ENCODE measurements around the gene KCTD21. TPM values are rescaled to one million over a fixed set of nuclear protein-coding genes. Genes with fewer than 3 reads are reported as not detected.
A peak's percentile ranks its signal among the peaks of the same experiment; 100 is the strongest.

Gene KCTD21
- total RNA-seq, 1 donor from 2014 or later = 8.4 TPM

DNA sequence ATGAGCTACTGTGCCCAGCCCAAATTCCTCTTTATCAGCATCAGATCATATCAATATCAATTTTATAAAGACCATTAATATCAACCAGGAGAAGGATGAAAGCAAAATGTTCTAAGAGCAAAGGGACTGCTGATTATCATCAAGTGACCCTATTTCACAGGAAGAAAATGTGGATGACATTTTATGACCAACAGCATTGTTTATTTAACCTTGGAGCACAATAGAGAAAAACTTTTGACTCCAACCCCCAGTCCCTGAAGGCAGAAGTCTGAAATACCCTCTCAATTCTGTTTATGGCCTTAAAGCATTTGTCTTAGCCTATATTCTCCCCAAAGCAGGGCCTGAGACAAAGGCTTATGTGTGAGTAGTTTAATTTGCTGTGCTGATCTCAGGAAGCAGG lies 37.7 kb downstream of the KCTD21 start:
- Mint-ChIP-seq H3K4me3 (no peak overlapping the region), H3K27me3 (ENCODE audit: low read depth) (no peaks in the 10 kb centered on the region), H3K27ac (ENCODE audit: unreplicated experiment) (no peak overlapping the region), H3K9me3 (no peaks in the 10 kb centered on the region), H3K36me3 (ENCODE audit: low read depth) (peaks cover 2% of the 10 kb centered on the region), H3K4me1 (peaks cover 8% of the 10 kb centered on the region)
- TF ChIP-seq CTCF (conservative IDR thresholded peaks at IDR 0.05) = no peak
- no peak for DNase-seq (ENCODE audit: low read depth, low spot score)

GRCh38 chr11:78150346-78150745 lies 38.1 kb downstream of the KCTD21 start:
- no peak for DNase-seq (ENCODE audit: low read depth, low spot score)
- H3K36me3 Mint-ChIP-seq (ENCODE audit: low read depth) = peaks cover 2% of the 10 kb centered on the region
- H3K4me1 Mint-ChIP-seq = peaks cover 8% of the 10 kb centered on the region
- H3K27ac Mint-ChIP-seq (ENCODE audit: unreplicated experiment) = no peak overlapping the region
- TF ChIP-seq CTCF (conservative IDR thresholded peaks at IDR 0.05) = no peak
- H3K4me3 Mint-ChIP-seq = no peak overlapping the region
- H3K27me3 Mint-ChIP-seq (ENCODE audit: low read depth) = no peaks in the 10 kb centered on the region
- H3K9me3 Mint-ChIP-seq = no peaks in the 10 kb centered on the region

DNA sequence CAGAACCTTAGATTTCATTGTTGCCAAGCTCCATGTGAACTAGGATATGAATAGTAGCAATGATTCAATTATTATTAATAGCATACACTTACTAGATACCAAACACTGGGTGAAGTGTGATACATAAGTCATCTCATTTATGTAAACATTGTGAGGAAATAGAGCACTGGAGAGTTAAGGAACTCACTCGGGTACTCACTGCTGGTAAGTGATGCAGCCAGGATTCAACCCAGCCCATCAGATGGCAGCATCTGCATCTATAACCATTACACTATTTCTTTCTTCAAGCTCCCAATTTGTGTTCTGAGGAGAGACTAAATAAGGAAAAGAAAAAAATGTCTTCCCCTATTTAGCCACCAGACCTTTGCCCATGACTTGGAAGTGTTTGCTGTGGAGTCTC lies 38.8 kb downstream of the KCTD21 start:
- no peaks in the 10 kb centered on the region for H3K9me3 Mint-ChIP-seq
- H3K27ac Mint-ChIP-seq (ENCODE audit: unreplicated experiment) = no peak overlapping the region
- TF ChIP-seq CTCF (conservative IDR thresholded peaks at IDR 0.05) = no peak
- no peak for DNase-seq (ENCODE audit: low read depth, low spot score)
- peaks cover 2% of the 10 kb centered on the region for H3K36me3 Mint-ChIP-seq (ENCODE audit: low read depth)
- H3K27me3 Mint-ChIP-seq (ENCODE audit: low read depth) = no peaks in the 10 kb centered on the region
- H3K4me1 Mint-ChIP-seq = peaks cover 8% of the 10 kb centered on the region
- no peak overlapping the region for H3K4me3 Mint-ChIP-seq

DNA sequence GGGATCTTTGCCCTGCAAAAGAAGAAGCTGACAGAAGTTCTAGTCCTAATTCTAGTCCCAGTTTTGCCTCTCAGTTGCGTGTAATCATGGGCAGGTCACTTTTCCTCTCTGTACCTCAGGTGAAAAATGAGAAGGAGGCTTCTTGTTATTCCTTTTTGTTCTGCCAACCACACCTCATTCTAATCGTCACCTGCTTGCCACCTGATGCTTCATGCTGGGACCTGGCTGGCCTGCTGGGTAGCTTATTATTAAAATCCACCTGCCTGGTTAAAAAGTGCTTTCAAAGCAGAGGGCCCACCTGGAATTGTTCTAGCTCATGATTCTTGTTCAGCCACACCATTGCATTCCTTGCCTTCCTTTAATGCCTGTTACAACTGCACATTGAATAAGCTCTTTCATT lies 40.6 kb downstream of the KCTD21 start:
- Mint-ChIP-seq H3K27ac (ENCODE audit: unreplicated experiment) (no peak overlapping the region), H3K9me3 (no peaks in the 10 kb centered on the region), H3K4me1 (peaks cover 8% of the 10 kb centered on the region)

DNA sequence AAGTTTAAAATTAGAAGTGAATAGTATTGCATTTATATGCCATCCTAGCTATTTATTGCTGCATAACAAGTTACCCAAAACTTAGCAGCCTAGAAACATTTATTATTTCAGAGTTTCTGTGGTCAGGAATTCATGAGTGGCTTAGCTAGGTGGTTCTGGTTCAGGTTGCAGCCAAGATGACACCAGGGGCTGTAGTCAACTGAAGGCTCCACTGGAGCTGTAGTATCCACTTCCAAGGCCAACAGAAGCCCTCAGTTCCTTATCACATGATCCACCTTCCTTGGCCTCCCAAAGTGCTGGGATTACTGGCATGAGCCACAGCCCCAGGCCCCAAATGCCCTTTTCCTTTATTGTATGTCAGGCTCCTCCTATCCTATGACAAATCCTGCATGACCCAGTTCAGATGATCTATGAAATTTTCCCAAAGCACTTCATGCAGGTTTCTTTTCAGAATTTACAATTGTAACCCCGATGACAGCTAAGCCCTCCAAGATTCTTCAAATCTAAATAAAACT lies 42.9 kb downstream of the KCTD21 start:
- TF ChIP-seq CTCF (conservative IDR thresholded peaks at IDR 0.05) = no peak
- no peak for DNase-seq (ENCODE audit: low read depth, low spot score)
- H3K4me1 Mint-ChIP-seq = peaks cover 13% of the 10 kb centered on the region
- H3K4me3 Mint-ChIP-seq = peak overlapping the region; percentile 16
- peaks cover 7% of the 10 kb centered on the region for H3K36me3 Mint-ChIP-seq (ENCODE audit: low read depth)
- no peaks in the 10 kb centered on the region for H3K27me3 Mint-ChIP-seq (ENCODE audit: low read depth)
- no peak overlapping the region for H3K27ac Mint-ChIP-seq (ENCODE audit: unreplicated experiment)
- H3K9me3 Mint-ChIP-seq = no peaks in the 10 kb centered on the region

More for the DNA sequence above, 40.6 kb downstream of the KCTD21 start:
- TF ChIP-seq CTCF (conservative IDR thresholded peaks at IDR 0.05) = no peak
- H3K27me3 Mint-ChIP-seq (ENCODE audit: low read depth) = no peaks in the 10 kb centered on the region
- H3K4me3 Mint-ChIP-seq = no peak overlapping the region
- H3K36me3 Mint-ChIP-seq (ENCODE audit: low read depth) = peaks cover 6% of the 10 kb centered on the region
- DNase-seq (ENCODE audit: low read depth, low spot score) = no peak
